MM.1S (cell line): ENCODE data around the gene VPS54.

Experiments used
- DNase-seq: peaks from one replicate; pipeline ENCODE4 v3.0.0-alpha.2; 2015
- H2AFZ ChIP-seq: fragments of 300-600 bp; sonication (generic); 2 replicates; pipeline ENCODE4 v1.6.0; 2016; ENCODE audit warnings: antibody characterized with exemption, low read length
- H3F3A ChIP-seq: fragments of 300-600 bp; sonication (generic); 2 replicates; pipeline ENCODE4 v1.6.1; 2016; ENCODE audit warnings: mild to moderate bottlenecking, antibody characterized with exemption, low read length, moderate library complexity, mixed read lengths; ENCODE audit not compliant: insufficient read depth
- H3K27ac ChIP-seq: fragments of 300-600 bp; sonication (generic); 2 replicates; pipeline ENCODE4 v1.5.1; 2016; ENCODE audit warnings: mild to moderate bottlenecking, low read length
- H3K27me3 ChIP-seq: fragments of 300-600 bp; sonication (generic); replicated peaks from 2 replicates; pipeline ENCODE4 v1.6.0; 2016; ENCODE audit warnings: low read length; ENCODE audit not compliant: insufficient read depth
- H3K36me3 ChIP-seq: fragments of 300-600 bp; sonication (generic); replicated peaks from 2 replicates; pipeline ENCODE4 v1.6.1; 2016; ENCODE audit warnings: mild to moderate bottlenecking, low read length, mixed read lengths; ENCODE audit not compliant: insufficient read depth
- H3K4me1 ChIP-seq: fragments of 300-600 bp; sonication (generic); 2 replicates; pipeline ENCODE4 v1.6.1; 2016; ENCODE audit warnings: low read length, mixed read lengths
- H3K4me2 ChIP-seq: fragments of 300-600 bp; sonication (generic); 2 replicates; pipeline ENCODE4 v1.6.0; 2016; ENCODE audit warnings: low read depth, low read length
- H3K4me3 ChIP-seq: fragments of 300-600 bp; sonication (generic); 2 replicates; pipeline ENCODE4 v1.5.1; 2016; ENCODE audit warnings: low read length, mixed read lengths
- H3K79me2 ChIP-seq: fragments of 300-600 bp; sonication (generic); 2 replicates; pipeline ENCODE4 v1.6.1; 2016; ENCODE audit warnings: mixed run types, low read length, mixed read lengths
- H3K9ac ChIP-seq: fragments of 300-600 bp; sonication (generic); 2 replicates; pipeline ENCODE4 v1.6.1; 2016; ENCODE audit warnings: low read length, mixed read lengths
- H3K9me2 ChIP-seq: fragments of 300-600 bp; sonication (generic); replicated peaks from 2 replicates; pipeline ENCODE4 v1.6.1; 2016; ENCODE audit warnings: mild to moderate bottlenecking, low read length, mixed read lengths; ENCODE audit not compliant: insufficient read depth
- H3K9me3 ChIP-seq: fragments of 300-600 bp; sonication (generic); replicated peaks from 2 replicates; pipeline ENCODE4 v1.6.1; 2016; ENCODE audit warnings: mild to moderate bottlenecking, low read length, mixed read lengths; ENCODE audit not compliant: insufficient read depth
- H4K20me1 ChIP-seq: fragments of 300-600 bp; sonication (generic); 2 replicates; pipeline ENCODE4 v1.6.1; 2016; ENCODE audit warnings: mild to moderate bottlenecking, low read length, moderate library complexity, mixed read lengths; ENCODE audit not compliant: insufficient read depth
- CTCF ChIP-seq: fragments of 300-600 bp; sonication (generic); IDR thresholded peaks from 2 replicates; pipeline ENCODE4 v1.5.1; 2016; ENCODE audit warnings: antibody characterized with exemption, low read length, mixed read lengths
- EZH2 ChIP-seq: fragments of 300-600 bp; sonication (generic); optimal IDR thresholded peaks from 2 replicates; pipeline ENCODE3; 2017; ENCODE audit warnings: low read depth, mild to moderate bottlenecking, antibody characterized with exemption, low read length, mixed read lengths
- EZH2phosphoT487 ChIP-seq: fragments of 300-600 bp; sonication (generic); IDR thresholded peaks from 2 replicates; pipeline ENCODE4 v1.6.1; 2018; ENCODE audit warnings: antibody characterized with exemption, low read length

VPS54 gene

GRCh38 chr2:63882395-63883105, 136.7 kb downstream of the VPS54 start:
- no peak overlapping the region for H3K9ac ChIP-seq
- H3K4me3 ChIP-seq, result no peak overlapping the region
- H3K27me3 ChIP-seq, result no peaks in the 10 kb centered on the region
- no peaks in the 10 kb centered on the region for H3K9me2 ChIP-seq
- H3K27ac ChIP-seq, result no peak overlapping the region
- no peak overlapping the region for H3K4me2 ChIP-seq
- TF ChIP-seq EZH2phosphoT487, result no peak
- TF ChIP-seq CTCF, result no peak
- H2AFZ ChIP-seq, result no peak overlapping the region
- no peaks in the 10 kb centered on the region for H3K4me1 ChIP-seq
- no peaks in the 10 kb centered on the region for H3F3A ChIP-seq
- no peak for DNase-seq
- no peaks in the 10 kb centered on the region for H3K79me2 ChIP-seq
- H3K36me3 ChIP-seq, result no peaks in the 10 kb centered on the region
- H3K9me3 ChIP-seq, result no peaks in the 10 kb centered on the region
- no peaks in the 10 kb centered on the region for H4K20me1 ChIP-seq

- Histone ChIP-seq H3K4me3 (no peak overlapping the region), H3K9me3 (no peaks in the 10 kb centered on the region), H2AFZ (no peak overlapping the region), H3K79me2 (no peaks in the 10 kb centered on the region), H3K4me2 (no peak overlapping the region), H3K27ac (no peak overlapping the region), H3K36me3 (no peaks in the 10 kb centered on the region), H3F3A (no peaks in the 10 kb centered on the region), H3K27me3 (no peaks in the 10 kb centered on the region), H3K9ac (no peak overlapping the region), H4K20me1 (no peaks in the 10 kb centered on the region), H3K4me1 (no peaks in the 10 kb centered on the region), H3K9me2 (no peaks in the 10 kb centered on the region)
- no peak for TF ChIP-seq EZH2
- no peak for TF ChIP-seq EZH2phosphoT487
- no peak for TF ChIP-seq CTCF
- DNase-seq, result no peak
Measured at GRCh38 chr2:63881205-63881604, 138.0 kb downstream of the VPS54 start.

- no peaks in the 10 kb centered on the region for H4K20me1 ChIP-seq
- H3K9me3 ChIP-seq, result no peaks in the 10 kb centered on the region
- H3K4me3 ChIP-seq, result no peak overlapping the region
- no peak overlapping the region for H3K9ac ChIP-seq
- no peaks in the 10 kb centered on the region for H3K9me2 ChIP-seq
- no peaks in the 10 kb centered on the region for H3K27me3 ChIP-seq
- no peak for DNase-seq
- H3F3A ChIP-seq, result no peaks in the 10 kb centered on the region
- H2AFZ ChIP-seq, result no peak overlapping the region
- TF ChIP-seq EZH2phosphoT487 (no peak), EZH2 (no peak)
- no peaks in the 10 kb centered on the region for H3K4me1 ChIP-seq
- no peak overlapping the region for H3K4me2 ChIP-seq
- no peaks in the 10 kb centered on the region for H3K79me2 ChIP-seq
- H3K27ac ChIP-seq, result no peak overlapping the region
- no peaks in the 10 kb centered on the region for H3K36me3 ChIP-seq
Measured at GRCh38 chr2:63880625-63881024, 138.6 kb downstream of the VPS54 start.

GRCh38 chr2:63879876-63880433, 139.3 kb downstream of the VPS54 start:
- no peak overlapping the region for H3K27ac ChIP-seq
- H3K4me2 ChIP-seq, result no peak overlapping the region
- no peaks in the 10 kb centered on the region for H3K9me3 ChIP-seq
- no peaks in the 10 kb centered on the region for H3K27me3 ChIP-seq
- no peaks in the 10 kb centered on the region for H3K36me3 ChIP-seq
- H2AFZ ChIP-seq, result no peak overlapping the region
- TF ChIP-seq CTCF, result no peak
- no peak for TF ChIP-seq EZH2
- no peak for TF ChIP-seq EZH2phosphoT487
- no peak overlapping the region for H3K4me3 ChIP-seq
- H4K20me1 ChIP-seq, result no peaks in the 10 kb centered on the region
- no peak overlapping the region for H3K9ac ChIP-seq
- no peaks in the 10 kb centered on the region for H3K4me1 ChIP-seq
- H3K79me2 ChIP-seq, result no peaks in the 10 kb centered on the region
- no peaks in the 10 kb centered on the region for H3K9me2 ChIP-seq
- no peaks in the 10 kb centered on the region for H3F3A ChIP-seq
- no peak for DNase-seq
